NCI-H146 treated with DMSO at 0.1 percent for 48 hours (cell line): ENCODE measurements around the gene TMEM187.

ENCODE experiments used
- DNase-seq: peaks from one replicate; lab custom pipeline; 2025; ENCODE audit not compliant: unreplicated experiment; lab: John Stamatoyannopoulos, UW

TMEM187 gene

DNA sequence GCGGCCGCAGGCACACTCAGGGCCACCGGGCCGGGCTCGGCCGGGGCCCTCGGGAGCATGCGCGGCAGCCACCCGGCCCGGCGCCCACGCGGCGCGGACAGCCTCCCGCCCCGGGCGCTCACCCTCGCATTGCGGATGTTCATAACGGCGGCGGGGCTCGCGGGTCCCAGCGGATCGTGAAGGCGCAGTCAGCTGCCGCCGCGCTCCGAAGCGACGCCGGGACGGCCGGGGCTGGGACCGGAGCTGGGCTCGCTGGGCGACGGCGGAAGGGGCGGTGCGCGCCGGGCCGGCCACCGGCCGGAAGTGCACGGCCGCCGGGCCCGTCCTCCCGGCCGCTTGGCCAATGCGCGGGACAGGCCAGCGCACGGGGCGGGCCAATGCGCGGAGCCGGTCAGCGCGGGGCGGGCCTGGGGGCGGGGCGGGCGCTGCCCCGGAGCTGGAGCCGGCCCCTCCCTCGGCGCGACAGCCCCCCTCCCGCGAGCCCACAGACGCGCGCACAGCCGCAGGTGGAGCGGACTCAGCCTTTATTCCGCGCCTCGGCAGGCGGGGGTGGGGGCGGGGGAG, 37.7 kb upstream of the TMEM187 start, which contains the start of gene NAA10:
Gene NAA10, minus strand, starts transcription at position 276 of the 564 bp plus-strand sequence. Its CDS starts 133 bp downstream, at position 143.
- DNase-seq, result peak; percentile 32

GRCh38 chrX:153935326-153935851, 37.2 kb upstream of the TMEM187 start:
- no peak for DNase-seq

DNA sequence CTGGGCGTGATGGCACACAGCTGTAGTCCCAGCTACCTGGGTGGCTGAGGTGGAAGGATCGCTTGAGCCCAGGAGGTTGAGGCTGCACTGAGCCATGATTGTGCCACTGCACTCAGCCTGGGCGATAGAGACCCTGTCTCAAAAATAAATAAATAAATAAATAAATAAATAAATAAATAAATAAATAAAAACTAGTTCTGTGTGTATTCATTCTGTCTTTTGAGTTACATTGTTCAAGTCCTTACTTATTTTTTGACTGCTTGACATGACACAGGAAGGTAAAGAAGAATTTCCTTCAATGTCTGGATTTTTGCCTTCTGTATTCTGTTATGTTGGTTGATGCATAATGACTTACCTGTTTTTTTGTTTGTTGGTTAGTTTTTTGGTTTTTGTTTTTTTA, 35.5 kb upstream of the TMEM187 start:
- no peak for DNase-seq

DNA sequence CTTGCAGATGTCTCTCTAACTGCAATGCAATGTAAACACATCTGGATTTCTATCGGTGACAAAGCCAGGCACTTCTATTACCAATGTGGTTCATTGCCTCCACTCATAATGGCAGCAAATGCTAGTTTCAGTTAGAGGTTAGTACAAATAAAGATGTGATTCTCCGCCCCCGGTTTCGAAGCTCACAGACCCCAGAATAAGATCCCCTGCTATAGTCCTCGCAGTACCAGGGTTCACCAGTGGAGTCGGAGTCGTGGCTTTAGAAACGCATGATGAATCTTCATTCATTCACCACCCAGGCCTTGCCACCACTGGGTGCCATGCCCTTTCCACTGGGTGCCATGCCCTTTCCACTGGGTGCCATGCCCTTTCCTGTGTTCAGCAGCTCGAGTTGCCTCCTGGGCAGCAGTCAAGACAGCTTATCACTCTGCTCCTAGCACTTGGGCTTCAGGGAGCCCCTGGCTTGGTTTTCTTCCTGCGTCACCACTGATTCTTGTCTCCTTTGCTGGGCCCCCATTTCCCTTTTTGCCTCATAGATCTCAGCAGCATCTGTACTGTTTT, 34.2 kb upstream of the TMEM187 start:
- DNase-seq, result no peak

GRCh38 chrX:153939573-153939972, 33.0 kb upstream of the TMEM187 start:
- peak; percentile 10 for DNase-seq

GRCh38 chrX:153941336-153942252, 31.0 kb upstream of the TMEM187 start:
- DNase-seq, result no peak

DNA sequence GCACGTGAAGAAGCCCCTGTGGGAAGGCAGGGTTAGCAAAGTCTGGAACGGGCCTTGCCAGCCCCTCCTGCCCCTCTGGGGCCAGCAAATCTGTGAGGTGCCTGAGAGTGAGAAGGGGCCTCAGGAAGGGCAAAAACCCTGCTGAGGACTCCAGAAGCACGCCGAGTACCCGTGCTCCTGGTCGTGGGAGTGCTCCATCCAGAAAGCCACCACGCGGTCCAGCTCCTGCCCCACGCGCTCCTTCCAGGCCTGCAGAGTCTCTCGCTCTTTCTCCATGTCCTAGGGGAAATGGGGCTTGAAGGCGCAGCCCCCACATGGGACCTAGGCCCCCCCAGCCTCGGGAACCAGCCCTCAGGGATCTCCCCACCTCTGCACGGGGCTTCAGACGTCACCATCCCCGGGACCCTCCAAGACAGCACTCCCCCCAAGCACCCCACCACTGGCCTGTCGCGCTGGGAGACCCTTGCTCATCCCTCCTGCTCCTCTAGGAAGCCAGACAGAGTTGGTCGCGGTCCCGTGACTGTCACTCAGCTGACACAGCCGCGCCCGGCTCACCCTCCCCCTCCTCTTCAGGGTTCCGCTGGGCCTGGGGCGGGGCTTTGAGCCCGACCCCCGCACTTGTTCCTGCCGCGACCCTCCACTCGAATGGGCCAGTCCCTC, 28.3 kb upstream of the TMEM187 start, which contains the start of gene RENBP:
Gene RENBP, minus strand, starts transcription at position 504 of the 660 bp plus-strand sequence. Its CDS starts 33 bp downstream, at position 471.
- DNase-seq, result no peak

GRCh38 chrX:153944800-153945150, 27.8 kb upstream of the TMEM187 start:
- no peak for DNase-seq

GRCh38 chrX:153945956-153946943, 26.3 kb upstream of the TMEM187 start:
- no peak for DNase-seq

- DNase-seq, result peak; percentile 47
Observed at GRCh38 chrX:153947009-153947769, 25.4 kb upstream of the TMEM187 start.

- DNase-seq, result no peak
Observed at GRCh38 chrX:153948002-153948466, 24.5 kb upstream of the TMEM187 start.

DNA sequence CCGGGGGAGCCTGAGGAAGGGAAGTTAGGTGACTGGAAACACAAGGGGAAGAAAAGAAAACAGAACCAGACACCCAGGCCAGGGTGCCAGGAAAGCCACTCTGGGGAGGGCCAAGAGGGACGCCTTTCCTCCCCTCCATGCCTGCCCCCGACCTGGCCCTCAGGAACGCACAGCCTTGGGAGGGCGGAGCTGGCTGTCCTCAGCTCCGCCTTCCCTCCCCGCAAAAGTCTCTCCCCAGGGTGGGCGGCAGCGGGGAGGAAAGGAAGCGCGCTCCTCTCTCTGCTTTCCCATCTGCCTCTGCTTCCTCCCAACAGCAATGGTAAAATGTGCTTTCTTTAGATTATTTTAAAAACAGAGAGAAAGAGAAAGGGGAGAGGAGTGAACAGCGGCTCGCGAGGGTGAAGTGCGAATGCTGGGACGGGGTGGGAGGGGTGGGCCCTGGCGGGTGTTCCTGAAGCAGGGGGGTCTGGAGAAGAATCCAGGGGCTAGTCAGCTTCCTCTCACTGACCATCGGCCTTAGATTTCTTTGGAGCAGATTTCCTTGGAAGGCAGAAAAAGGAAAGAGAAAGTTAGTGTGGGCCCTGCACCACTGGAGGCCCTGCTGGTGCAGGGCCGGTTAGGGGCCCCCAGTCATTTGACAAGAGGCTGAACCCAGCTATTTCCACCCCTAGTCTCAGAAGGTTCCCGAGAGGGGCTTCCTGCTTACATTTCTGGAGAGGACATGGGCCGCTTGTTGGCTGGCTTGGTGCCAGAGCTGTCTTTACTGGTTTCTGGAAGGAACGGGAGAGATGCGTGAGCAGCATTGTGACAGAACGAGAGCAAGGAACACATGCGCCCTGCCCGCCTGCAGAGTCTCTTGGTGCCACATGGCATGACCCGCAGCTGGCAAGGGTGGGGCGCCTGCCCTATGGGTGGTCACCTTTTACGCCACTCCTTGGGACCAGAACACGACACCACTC, 23.4 kb upstream of the TMEM187 start:
- DNase-seq, result no peak

DNA sequence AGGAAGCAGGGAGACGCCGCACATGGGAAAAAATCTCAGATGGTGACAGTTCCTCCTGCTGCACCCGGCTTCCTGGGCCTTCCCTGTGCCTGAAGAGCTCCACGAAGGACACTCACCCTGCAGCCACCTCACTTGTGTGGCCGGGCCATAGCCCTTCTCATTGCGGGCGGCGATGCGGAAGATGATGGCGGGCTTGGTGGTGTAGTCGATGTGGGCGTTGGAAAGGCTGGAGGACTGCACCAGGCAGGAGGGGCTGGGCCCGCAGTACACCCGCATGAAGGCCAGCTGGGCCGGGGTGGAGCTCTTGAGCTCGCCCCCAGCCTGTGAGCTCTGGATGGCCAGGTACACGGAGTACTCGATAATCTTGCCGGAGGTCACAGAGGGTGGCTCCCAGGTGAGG, 22.4 kb upstream of the TMEM187 start:
- no peak for DNase-seq

GRCh38 chrX:153951683-153952372, 20.7 kb upstream of the TMEM187 start:
- no peak for DNase-seq

GRCh38 chrX:153952373-153953026, 20.1 kb upstream of the TMEM187 start:
- DNase-seq, result no peak

GRCh38 chrX:153953342-153953830, 19.2 kb upstream of the TMEM187 start:
- no peak for DNase-seq
